ENCODE measurements around the gene TOX2. TPM values are rescaled to one million over a fixed set of nuclear protein-coding genes. Genes with fewer than 3 reads are reported as not detected.

The TOX2 gene
- total and polyA plus RNA-seq, 2 of the 4 experiments (the other 2 are of a cell fraction): 1.3 to 17.5 TPM

GRCh38 chr20:44057698-44058675 is 143.3 kb downstream of the TOX2 start:
- CTCF ChIA-PET: interaction anchor here (1.0 kb wide), 1 partner anchor 22 kb away, joined by 3 read pairs; no protein-coding TSS in a partner anchor
- dilution Hi-C loops (cut with HindIII; ENCODE audit: low sequenced_read_pairs, unreplicated experiment): no loop called here
- no peak overlapping the region for H3K27ac ChIP-seq (ENCODE audit: insufficient read depth, low read length)

More at GRCh38 chr20:44057698-44058675, 143.3 kb downstream of the TOX2 start:
- Histone ChIP-seq H2AFZ (replicated peaks; ENCODE audit: low read length, poor library complexity) (no peak overlapping the region), H3K14ac (replicated peaks; ENCODE audit: low read depth, low read length) (no peak overlapping the region), H3K23ac (ENCODE audit: low read depth, low read length) (no peak overlapping the region), H4K91ac (ENCODE audit: insufficient read depth, low read depth, low read length) (no peak overlapping the region), H4K5ac (ENCODE audit: low read depth, low read length) (no peak overlapping the region), H3K36me3 (ENCODE audit: control insufficient read depth, insufficient read depth, low read length) (peaks cover 20% of the 10 kb centered on the region), H2BK5ac (ENCODE audit: low read depth, low read length, poor library complexity, severe bottlenecking) (no peak overlapping the region), H2AK9ac (replicated peaks; ENCODE audit: low read depth, low read length, poor library complexity) (peak overlapping the region; percentile 82), H3K18ac (ENCODE audit: low read depth, low read length) (no peak overlapping the region), H3K56ac (ENCODE audit: extremely low read depth, insufficient read depth, low read length) (no peak overlapping the region), H4K8ac (ENCODE audit: low read depth in 2 of 2, low read length in 2 of 2) (no peak overlapping the region), H2AK5ac (ENCODE audit: low read depth, low read length) (no peak overlapping the region), H3K9me3 (ENCODE audit: control insufficient read depth, insufficient read depth, low read length) (peaks cover 4% of the 10 kb centered on the region; the same call in 1 of the 2 replicates), H2BK15ac (ENCODE audit: low read depth, low read length) (no peak overlapping the region), H3K4me2 (ENCODE audit: low read depth, low read length) (no peak overlapping the region), H3K4me1 (ENCODE audit: control insufficient read depth, insufficient read depth, low read length) (no peaks in the 10 kb centered on the region), H3K9ac (ENCODE audit: low read depth, low read length) (no peak overlapping the region), H3K4me3 (ENCODE audit: insufficient read depth, low read depth, low read length) (no peak overlapping the region), H2BK20ac (ENCODE audit: low read depth, low read length) (no peak overlapping the region), H3K27me3 (ENCODE audit: control insufficient read depth, insufficient read depth, low read length) (no peaks in the 10 kb centered on the region), H3K79me1 (ENCODE audit: low read depth in 1 of 2, low read length in 2 of 2) (peaks cover 0 to 14% of the 10 kb centered on the region in 2 experiments; a peak in 2 of 4 replicates), H2BK120ac (ENCODE audit: low read depth, low read length) (no peak overlapping the region), H4K20me1 (ENCODE audit: insufficient read depth, low read length) (no peaks in the 10 kb centered on the region), H3K4ac (ENCODE audit: low read depth, low read length) (no peak overlapping the region), H3K9me1 (ENCODE audit: insufficient read depth, low read length) (0 out of 2 replicates have a peak, but pooled peaks cover 2% of the 10 kb centered on the region)
- DNase-seq (peak; percentile 44), ATAC-seq (ENCODE audit: low read depth) (no peak)
- BruUV-seq (replicated peaks): no TSS peak
- intact Hi-C loops (cut with micrococcal nuclease) (no loop called here), in situ Hi-C loops (cut with MboI; ENCODE audit: low sequenced_read_pairs) (no loop called here)
- no CpG with 5 or more reads among the region's 5 CpGs for WGBS, 2 experiments (ENCODE audit: extremely low coverage in 2 of 2, insufficient read length in 1 of 2)
- POLR2A ChIA-PET (ENCODE audit: unreplicated experiment): no interaction called here
- TF ChIP-seq SMC3 (IDR thresholded peaks at IDR 0.05; ENCODE audit: low read depth, low read length): no peak
- no peak for TF ChIP-seq MAFK (IDR thresholded peaks at IDR 0.05; ENCODE audit: low read depth, low read length)
- no peak for TF ChIP-seq RAD21 (IDR thresholded peaks at IDR 0.05; ENCODE audit: low read length)
- no peak for TF ChIP-seq CHD1 (IDR thresholded peaks at IDR 0.05; ENCODE audit: low read depth, low read length)
- no peak for TF ChIP-seq NFE2L2 (IDR thresholded peaks at IDR 0.05; ENCODE audit: low read depth, low read length)
- no peak for TF ChIP-seq POLR2A (IDR thresholded peaks at IDR 0.05; ENCODE audit: low read depth, low read length)
- no peak for TF ChIP-seq MAZ (IDR thresholded peaks at IDR 0.05; ENCODE audit: borderline replicate concordance, low read depth, low read length)
- TF ChIP-seq USF2 (IDR thresholded peaks at IDR 0.05; ENCODE audit: low read depth, low read length): no peak
- no peak for TF ChIP-seq CEBPB (IDR thresholded peaks at IDR 0.05; ENCODE audit: low read depth, low read length)
- no peak for TF ChIP-seq BHLHE40 (IDR thresholded peaks at IDR 0.05; ENCODE audit: low read depth, low read length)
- TF ChIP-seq FOS (IDR thresholded peaks at IDR 0.05; ENCODE audit: low read depth, low read length): no peak
- TF ChIP-seq RCOR1 (IDR thresholded peaks at IDR 0.05; ENCODE audit: insufficient replicate concordance, low read length): no peak
- TF ChIP-seq MXI1 (IDR thresholded peaks at IDR 0.05; ENCODE audit: borderline replicate concordance, low read depth, low read length): no peak
- no peak for TF ChIP-seq ELK1 (IDR thresholded peaks at IDR 0.05; ENCODE audit: borderline replicate concordance, low read depth, low read length)

All from IMR-90 (cell line).